ENCODE results near the gene GHDC.

GHDC gene

DNA sequence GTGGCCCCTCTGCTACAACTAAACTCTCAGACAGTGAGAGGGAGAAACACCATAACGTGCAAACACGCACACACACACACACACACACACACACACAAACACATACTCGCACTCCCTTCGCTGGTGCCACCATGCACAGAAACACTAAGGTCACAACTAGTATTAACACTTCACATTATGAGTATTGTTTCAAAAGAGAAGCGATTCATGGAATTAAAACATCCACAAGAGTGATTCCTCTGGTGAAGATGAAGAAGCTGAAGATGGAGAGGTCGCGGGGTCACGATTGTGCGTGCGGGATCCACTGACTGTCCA, 7.1 kb upstream of the GHDC start:
- H3K9me3 ChIP-seq (replicated peaks; ENCODE audit: low read length) = no peaks in the 10 kb centered on the region
- no peak overlapping the region for H3K4me3 ChIP-seq (ENCODE audit: low read length)
- peaks cover 24% of the 10 kb centered on the region for H3K36me3 ChIP-seq (ENCODE audit: insufficient read depth, low read length)
- no peak overlapping the region for H3K9ac ChIP-seq (ENCODE audit: low read depth, low read length)
- peaks cover 7% of the 10 kb centered on the region for H3K4me1 ChIP-seq (ENCODE audit: control insufficient read depth, insufficient read depth, low read length)
- no peak overlapping the region for H3K4me2 ChIP-seq (ENCODE audit: low read length)
- H3K27me3 ChIP-seq (ENCODE audit: control insufficient read depth, insufficient read depth, low read length) = no peaks in the 10 kb centered on the region

DNA sequence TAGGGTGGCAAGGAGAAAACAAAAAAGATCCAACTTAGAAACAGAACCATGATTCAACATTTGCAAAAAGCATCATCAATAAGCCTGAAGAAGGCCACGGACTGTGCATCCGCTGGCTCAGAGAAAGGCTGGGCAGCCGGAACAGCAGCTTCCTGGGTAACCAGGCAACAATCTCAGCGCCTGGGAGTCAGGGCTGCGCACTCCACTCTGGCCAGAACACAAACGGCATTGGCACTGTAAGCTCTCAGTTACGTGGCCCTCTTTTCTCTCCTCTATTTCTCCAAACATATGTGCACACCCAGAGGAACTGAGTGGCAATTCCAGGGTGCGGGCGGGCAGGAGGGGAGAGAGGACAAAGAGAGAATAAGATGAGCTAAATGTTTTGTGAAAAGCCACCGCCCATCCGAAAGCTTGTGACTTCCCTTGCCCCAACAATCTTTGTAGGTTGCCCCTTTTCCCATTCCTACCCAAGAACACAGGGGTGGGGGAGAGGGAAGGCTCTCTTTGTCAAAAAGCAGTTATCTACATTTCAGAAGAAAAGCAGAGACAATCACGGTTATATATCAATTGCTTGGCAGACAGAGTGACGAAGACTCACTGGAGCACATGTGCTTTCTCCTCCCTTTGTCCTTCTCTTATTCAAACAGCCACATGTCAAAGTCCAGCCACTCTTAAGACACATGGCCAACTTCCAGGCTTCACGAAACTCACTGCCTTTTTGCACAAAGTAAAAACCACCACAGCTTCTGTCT, 6.6 kb upstream of the GHDC start:
- Histone ChIP-seq H3K4me2 (ENCODE audit: low read length) (no peak overlapping the region), H3K9me3 (replicated peaks; ENCODE audit: low read length) (no peaks in the 10 kb centered on the region), H3K4me3 (ENCODE audit: low read length) (no peak overlapping the region), H3K27me3 (ENCODE audit: control insufficient read depth, insufficient read depth, low read length) (no peaks in the 10 kb centered on the region), H3K4me1 (ENCODE audit: control insufficient read depth, insufficient read depth, low read length) (peaks cover 7% of the 10 kb centered on the region), H3K36me3 (ENCODE audit: insufficient read depth, low read length) (peaks cover 24% of the 10 kb centered on the region), H3K9ac (ENCODE audit: low read depth, low read length) (no peak overlapping the region)

DNA sequence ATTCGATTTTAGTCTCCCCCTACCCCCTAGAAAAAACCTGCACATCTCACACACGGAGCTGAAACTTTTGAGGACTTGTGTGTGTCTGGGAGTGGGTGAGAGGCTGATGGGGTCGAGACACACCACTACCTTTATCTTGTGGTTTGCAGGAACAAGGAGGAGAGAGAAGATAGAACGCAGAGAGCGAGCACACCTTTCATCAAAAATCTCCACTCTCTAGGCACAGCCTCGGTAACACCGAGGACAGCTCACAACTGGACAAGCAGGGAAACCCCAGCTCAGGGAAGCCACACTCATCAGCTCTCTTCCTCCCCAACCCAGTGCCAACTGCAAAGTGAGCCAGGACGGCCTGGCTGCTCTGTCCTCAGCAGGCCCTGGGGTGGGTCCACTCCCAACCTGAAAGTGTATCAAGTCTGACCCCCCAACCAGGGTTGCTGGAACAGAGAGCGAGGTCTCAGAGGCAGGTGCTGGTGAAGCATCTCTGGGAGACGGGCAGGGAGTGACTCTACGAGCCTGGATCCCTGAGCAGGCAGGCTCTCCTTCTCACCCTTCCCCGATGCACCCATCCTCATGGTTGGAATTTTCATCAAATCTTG, 5.2 kb upstream of the GHDC start:
- no peak overlapping the region for H3K9ac ChIP-seq (ENCODE audit: low read depth, low read length)
- H3K9me3 ChIP-seq (replicated peaks; ENCODE audit: low read length) = no peaks in the 10 kb centered on the region
- no peak overlapping the region for H3K4me3 ChIP-seq (ENCODE audit: low read length)
- peaks cover 8% of the 10 kb centered on the region for H3K4me1 ChIP-seq (ENCODE audit: control insufficient read depth, insufficient read depth, low read length)
- H3K36me3 ChIP-seq (ENCODE audit: insufficient read depth, low read length) = peaks cover 20% of the 10 kb centered on the region
- H3K27me3 ChIP-seq (ENCODE audit: control insufficient read depth, insufficient read depth, low read length) = no peaks in the 10 kb centered on the region
- H3K4me2 ChIP-seq (ENCODE audit: low read length) = no peak overlapping the region

DNA sequence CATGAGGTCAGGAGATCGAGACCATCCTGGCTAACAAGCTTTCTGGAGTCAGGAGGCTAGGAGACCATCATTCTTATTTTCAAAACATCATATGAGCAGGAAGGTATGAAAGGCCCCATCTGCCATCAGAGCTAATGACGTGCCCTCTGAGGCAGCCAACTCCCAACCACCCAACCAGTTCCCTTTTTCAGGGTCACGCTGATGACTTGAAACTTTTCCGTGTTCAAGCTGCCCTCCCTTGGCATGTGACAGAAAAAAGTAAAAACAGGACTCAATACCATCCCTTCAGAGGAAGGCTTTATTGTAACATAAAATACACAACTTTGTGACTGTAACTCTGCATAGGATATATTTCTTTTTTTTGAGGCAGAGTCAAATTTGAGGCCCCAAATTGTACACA, 4.6 kb upstream of the GHDC start:
- no peaks in the 10 kb centered on the region for H3K27me3 ChIP-seq (ENCODE audit: control insufficient read depth, insufficient read depth, low read length)
- H3K9me3 ChIP-seq (replicated peaks; ENCODE audit: low read length) = no peaks in the 10 kb centered on the region
- H3K4me2 ChIP-seq (ENCODE audit: low read length) = no peak overlapping the region
- no peak overlapping the region for H3K4me3 ChIP-seq (ENCODE audit: low read length)
- H3K9ac ChIP-seq (ENCODE audit: low read depth, low read length) = no peak overlapping the region
- peaks cover 12% of the 10 kb centered on the region for H3K4me1 ChIP-seq (ENCODE audit: control insufficient read depth, insufficient read depth, low read length)
- peaks cover 16% of the 10 kb centered on the region for H3K36me3 ChIP-seq (ENCODE audit: insufficient read depth, low read length)

DNA sequence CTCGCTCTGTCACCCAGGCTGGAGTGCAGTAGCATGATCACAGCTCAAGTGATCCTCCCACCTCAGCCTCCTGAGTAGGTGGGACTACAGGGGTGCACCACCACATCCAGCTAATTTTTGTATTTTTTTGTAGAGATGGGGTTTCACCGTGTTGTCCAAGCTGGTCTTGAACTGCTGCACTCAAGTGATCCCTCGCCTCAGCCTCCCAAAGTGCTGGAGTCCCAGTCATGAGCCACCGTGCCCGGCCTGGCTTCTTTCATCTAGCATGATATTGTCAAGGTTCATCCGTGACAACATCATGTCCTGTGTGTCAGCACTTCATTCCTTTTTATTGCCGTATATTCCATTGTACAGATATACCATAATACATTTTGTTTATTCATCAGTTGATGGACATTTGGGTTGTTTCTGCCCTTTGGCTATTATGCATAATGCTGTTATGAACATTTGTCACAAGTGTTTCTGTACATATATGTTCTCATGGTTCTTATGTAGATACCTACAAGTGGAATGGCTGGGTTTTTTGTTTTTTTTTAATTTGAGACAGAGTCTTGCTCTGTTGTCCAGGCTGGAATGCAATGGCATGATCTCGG, 3.4 kb upstream of the GHDC start:
- peaks cover 15% of the 10 kb centered on the region for H3K36me3 ChIP-seq (ENCODE audit: insufficient read depth, low read length)
- no peak overlapping the region for H3K9ac ChIP-seq (ENCODE audit: low read depth, low read length)
- no peaks in the 10 kb centered on the region for H3K27me3 ChIP-seq (ENCODE audit: control insufficient read depth, insufficient read depth, low read length)
- H3K4me1 ChIP-seq (ENCODE audit: control insufficient read depth, insufficient read depth, low read length) = peaks cover 18% of the 10 kb centered on the region
- no peak overlapping the region for H3K4me2 ChIP-seq (ENCODE audit: low read length)
- H3K4me3 ChIP-seq (ENCODE audit: low read length) = no peak overlapping the region
- H3K9me3 ChIP-seq (replicated peaks; ENCODE audit: low read length) = no peaks in the 10 kb centered on the region

DNA sequence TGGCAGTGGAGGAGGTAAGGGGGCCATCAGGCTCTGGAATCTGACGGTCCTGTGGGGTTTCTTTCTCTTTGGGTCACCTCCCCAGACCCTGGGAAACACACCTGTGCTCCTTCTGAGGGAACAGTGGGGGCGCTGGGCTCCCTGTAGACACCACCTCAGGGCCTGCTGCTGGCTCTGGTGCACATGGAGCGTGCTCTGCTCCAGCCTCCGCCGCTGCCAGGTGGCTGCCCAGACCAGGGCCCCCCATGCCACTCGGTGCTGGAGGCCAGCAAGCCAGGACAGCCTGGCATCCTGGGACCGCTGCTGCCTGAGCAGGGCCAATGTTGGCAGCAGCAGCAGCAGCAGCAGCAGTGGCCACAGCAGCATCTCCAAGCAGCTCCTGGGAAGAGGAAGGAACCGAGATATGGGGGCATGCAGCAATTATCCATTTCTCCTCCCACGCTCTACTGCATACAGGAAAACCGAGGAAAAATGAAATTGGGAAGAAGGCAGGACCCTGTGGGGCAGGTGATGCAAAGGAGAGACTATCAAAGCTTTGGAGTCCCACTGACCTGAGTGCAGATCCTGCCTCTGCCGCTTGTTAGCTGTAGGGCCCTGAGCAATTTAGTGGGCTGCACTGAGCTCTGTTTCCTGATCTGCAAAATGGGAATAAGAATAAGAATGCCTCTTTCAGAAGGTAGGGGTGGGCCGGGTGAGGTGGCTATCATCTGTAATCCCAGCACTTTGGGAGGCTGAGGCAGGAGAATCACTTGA, 902 bp downstream of the GHDC start:
- Histone ChIP-seq H3K4me3 (ENCODE audit: low read length) (peak overlapping the region; percentile 89), H3K4me2 (ENCODE audit: low read length) (peak overlapping the region; percentile 95), H3K27me3 (ENCODE audit: control insufficient read depth, insufficient read depth, low read length) (no peaks in the 10 kb centered on the region), H3K9ac (ENCODE audit: low read depth, low read length) (peak overlapping the region; percentile 81), H3K36me3 (ENCODE audit: insufficient read depth, low read length) (no peaks in the 10 kb centered on the region), H3K9me3 (replicated peaks; ENCODE audit: low read length) (no peaks in the 10 kb centered on the region), H3K4me1 (ENCODE audit: control insufficient read depth, insufficient read depth, low read length) (peaks cover 15% of the 10 kb centered on the region)

DNA sequence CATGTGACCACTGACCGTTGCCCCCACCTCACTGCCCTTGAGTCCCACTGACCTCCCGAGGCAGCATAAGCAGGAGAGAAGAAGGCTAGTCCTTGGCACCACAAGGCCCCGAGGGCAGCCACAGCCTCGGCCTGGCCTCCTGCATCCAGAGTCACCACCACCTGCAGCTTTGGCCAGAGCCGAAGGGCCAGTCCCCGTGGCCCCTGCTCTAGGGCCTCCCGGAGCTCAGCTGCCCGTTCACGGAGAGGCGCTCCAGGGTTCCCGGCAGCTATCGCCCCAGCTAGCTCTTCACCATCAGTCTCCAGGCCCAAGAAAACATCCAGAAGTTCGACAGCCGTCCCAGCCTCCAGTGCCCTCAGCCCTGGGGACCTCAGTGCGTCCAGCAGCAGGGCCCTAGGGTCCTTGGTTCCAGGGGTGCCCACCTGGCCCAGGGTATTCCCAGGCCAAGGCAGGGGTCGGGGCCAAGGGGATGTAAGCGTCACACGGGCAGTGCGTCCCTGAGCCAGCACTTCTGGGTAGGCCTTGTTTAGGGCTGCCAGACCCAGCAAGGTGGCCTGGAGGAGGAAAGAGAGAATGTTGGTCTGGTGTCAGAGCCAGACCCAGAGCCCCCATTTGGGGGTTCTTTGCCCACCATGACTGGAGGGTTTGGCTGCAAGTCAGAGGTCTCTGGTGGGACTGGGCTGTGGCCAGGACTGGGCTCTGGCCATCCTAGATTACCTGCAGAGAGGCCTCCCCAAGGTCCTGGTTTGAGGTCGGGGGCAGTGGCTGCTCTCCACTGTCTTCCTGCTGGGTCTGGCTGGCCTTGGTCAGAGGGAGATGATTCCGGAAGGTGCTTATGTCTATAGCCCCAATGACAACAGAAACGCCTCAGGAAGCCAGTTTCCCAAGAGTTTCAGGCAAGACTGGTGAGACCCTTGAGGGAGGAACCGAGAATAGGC, 1.8 kb downstream of the GHDC start:
- Histone ChIP-seq H3K4me3 (ENCODE audit: low read length) (no peak overlapping the region), H3K36me3 (ENCODE audit: insufficient read depth, low read length) (no peaks in the 10 kb centered on the region), H3K4me2 (ENCODE audit: low read length) (no peak overlapping the region), H3K4me1 (ENCODE audit: control insufficient read depth, insufficient read depth, low read length) (peaks cover 15% of the 10 kb centered on the region), H3K9me3 (replicated peaks; ENCODE audit: low read length) (no peaks in the 10 kb centered on the region), H3K27me3 (ENCODE audit: control insufficient read depth, insufficient read depth, low read length) (no peaks in the 10 kb centered on the region), H3K9ac (ENCODE audit: low read depth, low read length) (no peak overlapping the region)

DNA sequence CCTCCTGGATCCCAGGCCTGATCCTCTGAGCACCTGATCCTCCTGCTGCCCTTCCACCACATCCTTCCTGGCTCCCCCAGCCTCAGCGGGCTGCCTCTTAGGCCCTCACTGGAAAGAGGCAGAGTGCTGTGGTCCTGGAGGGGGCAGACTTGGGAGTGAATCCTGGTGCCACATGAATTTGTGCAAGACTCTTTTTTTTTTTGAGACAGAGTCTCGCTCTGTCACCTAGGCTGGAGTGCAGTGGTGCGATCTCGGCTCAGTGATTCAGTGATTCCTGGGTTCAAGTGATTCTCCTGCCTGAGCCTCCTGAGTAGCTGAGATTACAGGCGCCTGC, 3.1 kb downstream of the GHDC start:
- H3K36me3 ChIP-seq (ENCODE audit: insufficient read depth, low read length) = no peaks in the 10 kb centered on the region
- no peaks in the 10 kb centered on the region for H3K27me3 ChIP-seq (ENCODE audit: control insufficient read depth, insufficient read depth, low read length)
- H3K9ac ChIP-seq (ENCODE audit: low read depth, low read length) = no peak overlapping the region
- no peaks in the 10 kb centered on the region for H3K9me3 ChIP-seq (replicated peaks; ENCODE audit: low read length)
- H3K4me3 ChIP-seq (ENCODE audit: low read length) = no peak overlapping the region
- peaks cover 15% of the 10 kb centered on the region for H3K4me1 ChIP-seq (ENCODE audit: control insufficient read depth, insufficient read depth, low read length)
- H3K4me2 ChIP-seq (ENCODE audit: low read length) = no peak overlapping the region

DNA sequence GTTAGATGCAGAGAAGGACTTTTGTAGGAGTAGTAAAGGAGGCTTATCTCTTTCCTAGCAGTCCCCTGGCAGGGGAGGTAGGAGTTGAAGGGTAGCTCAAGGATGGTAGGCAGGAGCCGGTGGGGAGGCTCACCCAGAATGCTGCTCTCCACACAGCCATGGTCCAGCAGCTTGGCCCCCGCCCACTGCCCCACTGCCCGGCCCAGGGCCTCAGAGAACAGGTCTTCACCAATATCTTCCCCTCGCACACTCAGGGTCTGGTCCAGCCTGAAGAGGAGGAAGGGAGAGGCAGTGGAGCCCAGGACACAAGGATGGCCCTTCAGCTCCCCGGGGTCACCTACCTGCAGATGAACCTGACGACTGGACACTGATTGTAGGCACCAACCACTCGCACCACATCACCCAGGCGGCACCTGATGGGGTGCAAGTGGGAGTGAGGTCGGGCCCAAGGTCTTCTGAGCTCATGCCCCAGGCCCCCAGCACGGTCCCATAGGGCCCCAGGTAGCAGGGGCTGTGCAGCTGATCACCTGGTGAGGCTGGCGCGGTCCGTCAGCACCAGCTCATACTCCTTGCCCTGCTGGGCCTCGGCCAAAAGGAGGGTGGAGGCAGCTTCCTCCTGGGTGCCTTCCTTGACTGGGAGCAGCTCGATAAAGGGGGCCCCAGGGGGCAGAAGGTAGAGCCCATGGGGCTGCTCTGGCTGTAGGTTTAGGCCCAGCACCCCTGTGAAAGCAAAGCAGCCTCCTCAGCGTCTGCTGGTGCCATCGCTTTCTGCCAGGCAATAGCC, 3.6 kb downstream of the GHDC start:
- no peaks in the 10 kb centered on the region for H3K36me3 ChIP-seq (ENCODE audit: insufficient read depth, low read length)
- H3K4me2 ChIP-seq (ENCODE audit: low read length) = no peak overlapping the region
- peaks cover 15% of the 10 kb centered on the region for H3K4me1 ChIP-seq (ENCODE audit: control insufficient read depth, insufficient read depth, low read length)
- H3K9ac ChIP-seq (ENCODE audit: low read depth, low read length) = no peak overlapping the region
- H3K4me3 ChIP-seq (ENCODE audit: low read length) = no peak overlapping the region
- no peaks in the 10 kb centered on the region for H3K9me3 ChIP-seq (replicated peaks; ENCODE audit: low read length)
- H3K27me3 ChIP-seq (ENCODE audit: control insufficient read depth, insufficient read depth, low read length) = no peaks in the 10 kb centered on the region

DNA sequence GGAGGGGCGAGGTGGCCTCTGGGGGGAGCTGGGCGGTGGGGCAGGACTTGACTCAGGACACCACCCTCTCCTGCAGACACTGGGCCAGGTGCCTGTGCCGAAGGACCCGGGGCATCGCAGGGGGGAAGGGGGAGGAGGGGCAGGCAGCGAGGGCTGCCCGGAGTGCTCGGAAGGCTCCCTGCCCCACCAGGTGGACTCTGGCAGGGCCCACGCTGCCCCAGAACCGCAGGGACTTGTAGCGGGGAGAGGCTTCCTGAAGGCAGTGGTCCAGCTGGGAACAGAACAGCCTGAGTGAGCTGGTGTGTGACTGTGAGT, 4.7 kb downstream of the GHDC start:
- Histone ChIP-seq H3K9me3 (replicated peaks; ENCODE audit: low read length) (no peaks in the 10 kb centered on the region), H3K27me3 (ENCODE audit: control insufficient read depth, insufficient read depth, low read length) (no peaks in the 10 kb centered on the region), H3K9ac (ENCODE audit: low read depth, low read length) (no peak overlapping the region), H3K4me1 (ENCODE audit: control insufficient read depth, insufficient read depth, low read length) (peaks cover 16% of the 10 kb centered on the region), H3K36me3 (ENCODE audit: insufficient read depth, low read length) (no peaks in the 10 kb centered on the region), H3K4me2 (ENCODE audit: low read length) (no peak overlapping the region), H3K4me3 (ENCODE audit: low read length) (no peak overlapping the region)

Measured in skeletal muscle satellite cell (primary cell).